ENCODE data around the gene ACTR8. TPM values are rescaled to one million over a fixed set of nuclear protein-coding genes. Genes with fewer than 3 reads are reported as not detected.
A peak's percentile ranks its signal among the peaks of the same experiment; 100 is the strongest.

The ACTR8 gene
- total RNA-seq, 2 experiments from 2014 or later: 28.9 to 42.2 TPM

GRCh38 chr3:53888232-53888631, 6.3 kb upstream of the ACTR8 start:
- ATAC-seq: no peak
- Mint-ChIP-seq H3K36me3 (peaks cover 39% of the 10 kb centered on the region), H3K27me3 (no peaks in the 10 kb centered on the region), H3K4me1 (peaks cover 48% of the 10 kb centered on the region), H3K4me3 (no peak overlapping the region), H3K9me3 (ENCODE audit: low read depth) (peaks cover 2% of the 10 kb centered on the region), H3K27ac (no peak overlapping the region)
- CTCF ChIA-PET: no interaction called here
- DNase-seq: no peak

GRCh38 chr3:53887446-53887845, 5.5 kb upstream of the ACTR8 start:
- CTCF ChIA-PET: no interaction called here
- Mint-ChIP-seq H3K27me3 (no peaks in the 10 kb centered on the region), H3K36me3 (peaks cover 39% of the 10 kb centered on the region), H3K27ac (no peak overlapping the region), H3K9me3 (ENCODE audit: low read depth) (peaks cover 2% of the 10 kb centered on the region), H3K4me3 (no peak overlapping the region), H3K4me1 (peaks cover 44% of the 10 kb centered on the region)
- DNase-seq (no peak), ATAC-seq (no peak)

- H3K27ac Mint-ChIP-seq: no peak overlapping the region
- H3K4me3 Mint-ChIP-seq: no peak overlapping the region
- ATAC-seq (no peak), DNase-seq (no peak)
- no peaks in the 10 kb centered on the region for H3K27me3 Mint-ChIP-seq
- H3K9me3 Mint-ChIP-seq (ENCODE audit: low read depth): no peaks in the 10 kb centered on the region
- CTCF ChIA-PET: no interaction called here
- H3K36me3 Mint-ChIP-seq: peaks cover 36% of the 10 kb centered on the region
- peaks cover 40% of the 10 kb centered on the region for H3K4me1 Mint-ChIP-seq
Measured at GRCh38 chr3:53885239-53885638, 3.3 kb upstream of the ACTR8 start.

GRCh38 chr3:53884623-53885022, 2.7 kb upstream of the ACTR8 start:
- CTCF ChIA-PET: no interaction called here
- Mint-ChIP-seq H3K27ac (no peak overlapping the region), H3K4me1 (peaks cover 40% of the 10 kb centered on the region), H3K36me3 (peaks cover 39% of the 10 kb centered on the region), H3K9me3 (ENCODE audit: low read depth) (no peaks in the 10 kb centered on the region), H3K4me3 (no peak overlapping the region), H3K27me3 (no peaks in the 10 kb centered on the region)
- DNase-seq: no peak
- ATAC-seq: no peak

GRCh38 chr3:53883008-53883407, 1.1 kb upstream of the ACTR8 start:
- Mint-ChIP-seq H3K36me3 (peaks cover 38% of the 10 kb centered on the region), H3K27ac (peak overlapping the region; percentile 51), H3K4me1 (peaks cover 31% of the 10 kb centered on the region), H3K9me3 (ENCODE audit: low read depth) (no peaks in the 10 kb centered on the region), H3K27me3 (no peaks in the 10 kb centered on the region), H3K4me3 (peak overlapping the region; percentile 97)
- DNase-seq (no peak), ATAC-seq (no peak)
- CTCF ChIA-PET: no interaction called here

- peaks cover 42% of the 10 kb centered on the region for H3K36me3 Mint-ChIP-seq
- CTCF ChIA-PET: interaction anchor here (1.0 to 1.2 kb wide), 3 partner anchors 10 to 170 kb away, joined by 3 to 6 read pairs (median 4); partner anchors contain the start of gene SELENOK
- peak overlapping the region; percentile 95 for H3K27ac Mint-ChIP-seq
- peaks cover 19% of the 10 kb centered on the region for H3K4me1 Mint-ChIP-seq
- ATAC-seq (no peak), DNase-seq (no peak)
- H3K4me3 Mint-ChIP-seq: peak overlapping the region; percentile 97
- no peaks in the 10 kb centered on the region for H3K9me3 Mint-ChIP-seq (ENCODE audit: low read depth)
- H3K27me3 Mint-ChIP-seq: no peaks in the 10 kb centered on the region
Measured at GRCh38 chr3:53880396-53881345, 1.3 kb downstream of the ACTR8 start.

GRCh38 chr3:53865732-53866499, 16.0 kb downstream of the ACTR8 start:
- peaks cover 35% of the 10 kb centered on the region for H3K36me3 Mint-ChIP-seq
- DNase-seq: no peak
- no peaks in the 10 kb centered on the region for H3K4me1 Mint-ChIP-seq
- H3K4me3 Mint-ChIP-seq: no peak overlapping the region
- no peak for ATAC-seq
- CTCF ChIA-PET: no interaction called here
- H3K27ac Mint-ChIP-seq: no peak overlapping the region
- no peaks in the 10 kb centered on the region for H3K9me3 Mint-ChIP-seq (ENCODE audit: low read depth)
- H3K27me3 Mint-ChIP-seq: no peaks in the 10 kb centered on the region

- Mint-ChIP-seq H3K36me3 (peaks cover 35% of the 10 kb centered on the region), H3K4me3 (no peak overlapping the region), H3K9me3 (ENCODE audit: low read depth) (no peaks in the 10 kb centered on the region), H3K27me3 (no peaks in the 10 kb centered on the region), H3K4me1 (no peaks in the 10 kb centered on the region), H3K27ac (no peak overlapping the region)
- ATAC-seq (no peak), DNase-seq (no peak)
- CTCF ChIA-PET: interaction anchor here (1.1 kb wide), 1 partner anchor 185 kb away, joined by 3 read pairs; no protein-coding TSS in a partner anchor
Measured at GRCh38 chr3:53863145-53863544, 18.8 kb downstream of the ACTR8 start.

GRCh38 chr3:53862241-53862640, 19.7 kb downstream of the ACTR8 start:
- Mint-ChIP-seq H3K27me3 (no peaks in the 10 kb centered on the region), H3K27ac (no peak overlapping the region), H3K4me3 (no peak overlapping the region), H3K4me1 (peaks cover 2% of the 10 kb centered on the region), H3K36me3 (peaks cover 35% of the 10 kb centered on the region), H3K9me3 (ENCODE audit: low read depth) (no peaks in the 10 kb centered on the region)
- ATAC-seq: no peak
- no peak for DNase-seq
- CTCF ChIA-PET: no interaction called here

GRCh38 chr3:53860196-53860595, 21.8 kb downstream of the ACTR8 start:
- Mint-ChIP-seq H3K9me3 (ENCODE audit: low read depth) (no peaks in the 10 kb centered on the region), H3K27me3 (peaks cover 2% of the 10 kb centered on the region), H3K4me3 (no peak overlapping the region), H3K4me1 (peaks cover 7% of the 10 kb centered on the region), H3K36me3 (peaks cover 32% of the 10 kb centered on the region), H3K27ac (no peak overlapping the region)
- ATAC-seq (no peak), DNase-seq (no peak)
- CTCF ChIA-PET: no interaction called here

- peaks cover 3% of the 10 kb centered on the region for H3K27me3 Mint-ChIP-seq
- no peak for DNase-seq
- peaks cover 25% of the 10 kb centered on the region for H3K36me3 Mint-ChIP-seq
- peaks cover 7% of the 10 kb centered on the region for H3K4me1 Mint-ChIP-seq
- CTCF ChIA-PET: no interaction called here
- no peak overlapping the region for H3K27ac Mint-ChIP-seq
- H3K9me3 Mint-ChIP-seq (ENCODE audit: low read depth): no peaks in the 10 kb centered on the region
- no peak for ATAC-seq
- no peak overlapping the region for H3K4me3 Mint-ChIP-seq
Measured at GRCh38 chr3:53859178-53859577, 22.8 kb downstream of the ACTR8 start.

GRCh38 chr3:53858096-53858741, 23.7 kb downstream of the ACTR8 start:
- peaks cover 7% of the 10 kb centered on the region for H3K4me1 Mint-ChIP-seq
- H3K9me3 Mint-ChIP-seq (ENCODE audit: low read depth): no peaks in the 10 kb centered on the region
- H3K27me3 Mint-ChIP-seq: peaks cover 5% of the 10 kb centered on the region
- DNase-seq: no peak
- CTCF ChIA-PET: interaction anchor here (0.8 to 1.4 kb wide), 2 partner anchors 89 to 148 kb away, joined by 3 read pairs; no protein-coding TSS in a partner anchor
- H3K27ac Mint-ChIP-seq: no peak overlapping the region
- ATAC-seq: no peak
- no peak overlapping the region for H3K4me3 Mint-ChIP-seq
- H3K36me3 Mint-ChIP-seq: peaks cover 21% of the 10 kb centered on the region

GRCh38 chr3:53856964-53857363, 25.0 kb downstream of the ACTR8 start:
- H3K4me1 Mint-ChIP-seq: peaks cover 7% of the 10 kb centered on the region
- H3K36me3 Mint-ChIP-seq: peaks cover 14% of the 10 kb centered on the region
- no peak for DNase-seq
- H3K27ac Mint-ChIP-seq: no peak overlapping the region
- H3K9me3 Mint-ChIP-seq (ENCODE audit: low read depth): no peaks in the 10 kb centered on the region
- no peak for ATAC-seq
- CTCF ChIA-PET: interaction anchor here (1.4 kb wide), 1 partner anchor 90 kb away, joined by 3 read pairs; no protein-coding TSS in a partner anchor
- H3K27me3 Mint-ChIP-seq: peaks cover 5% of the 10 kb centered on the region
- no peak overlapping the region for H3K4me3 Mint-ChIP-seq
